Measurements from ENCODE around the gene EFCAB11. TPM values are rescaled to one million over a fixed set of nuclear protein-coding genes. Genes with fewer than 3 reads are reported as not detected.

EFCAB11 gene
- total RNA-seq, 1 donor from 2014 or later: not detected

DNA sequence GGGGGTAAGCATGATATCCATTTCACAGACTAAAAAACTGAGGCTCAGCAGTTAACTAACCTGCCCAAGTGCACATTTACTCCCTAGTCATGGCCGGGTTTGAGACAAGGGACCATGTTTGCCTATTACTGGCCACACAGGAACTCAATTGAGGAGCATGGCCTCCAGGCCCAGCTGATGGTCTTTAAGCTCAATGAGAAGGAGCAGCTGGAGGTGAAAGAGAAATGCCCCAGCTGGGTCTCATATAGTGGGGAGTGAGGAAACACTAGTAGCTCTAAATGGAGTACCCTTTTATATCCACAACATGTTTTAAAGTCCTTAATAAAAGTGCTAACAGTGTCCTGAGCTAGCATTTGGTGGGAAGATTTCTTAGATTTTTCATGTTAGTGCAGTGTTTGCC is 2.8 kb upstream of the EFCAB11 start:
- Histone ChIP-seq H3K4me1 (peaks cover 4 to 11% of the 10 kb centered on the region in 2 donors), H3K4me3 (no peak overlapping the region), H3K27ac (no peak overlapping the region), H3K36me3 (no peaks in the 10 kb centered on the region), H3K27me3 (no peaks in the 10 kb centered on the region), H3K9me3 (no peaks in the 10 kb centered on the region)
- TF ChIP-seq, protein P1, sequence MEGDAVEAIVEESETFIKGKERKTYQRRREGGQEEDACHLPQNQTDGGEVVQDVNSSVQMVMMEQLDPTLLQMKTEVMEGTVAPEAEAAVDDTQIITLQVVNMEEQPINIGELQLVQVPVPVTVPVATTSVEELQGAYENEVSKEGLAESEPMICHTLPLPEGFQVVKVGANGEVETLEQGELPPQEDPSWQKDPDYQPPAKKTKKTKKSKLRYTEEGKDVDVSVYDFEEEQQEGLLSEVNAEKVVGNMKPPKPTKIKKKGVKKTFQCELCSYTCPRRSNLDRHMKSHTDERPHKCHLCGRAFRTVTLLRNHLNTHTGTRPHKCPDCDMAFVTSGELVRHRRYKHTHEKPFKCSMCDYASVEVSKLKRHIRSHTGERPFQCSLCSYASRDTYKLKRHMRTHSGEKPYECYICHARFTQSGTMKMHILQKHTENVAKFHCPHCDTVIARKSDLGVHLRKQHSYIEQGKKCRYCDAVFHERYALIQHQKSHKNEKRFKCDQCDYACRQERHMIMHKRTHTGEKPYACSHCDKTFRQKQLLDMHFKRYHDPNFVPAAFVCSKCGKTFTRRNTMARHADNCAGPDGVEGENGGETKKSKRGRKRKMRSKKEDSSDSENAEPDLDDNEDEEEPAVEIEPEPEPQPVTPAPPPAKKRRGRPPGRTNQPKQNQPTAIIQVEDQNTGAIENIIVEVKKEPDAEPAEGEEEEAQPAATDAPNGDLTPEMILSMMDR (IDR thresholded peaks at IDR 0.05): no peak
- intact Hi-C loops (cut with DNase I): loop anchor here (2.0 to 10.0 kb wide), 6 partner anchors 297 to 1405 kb away; partner anchors contain the start of genes CALM1, PSMC1 and TTC8
- DNase-seq (ENCODE audit: low spot score in 2 of 2): no peak

DNA sequence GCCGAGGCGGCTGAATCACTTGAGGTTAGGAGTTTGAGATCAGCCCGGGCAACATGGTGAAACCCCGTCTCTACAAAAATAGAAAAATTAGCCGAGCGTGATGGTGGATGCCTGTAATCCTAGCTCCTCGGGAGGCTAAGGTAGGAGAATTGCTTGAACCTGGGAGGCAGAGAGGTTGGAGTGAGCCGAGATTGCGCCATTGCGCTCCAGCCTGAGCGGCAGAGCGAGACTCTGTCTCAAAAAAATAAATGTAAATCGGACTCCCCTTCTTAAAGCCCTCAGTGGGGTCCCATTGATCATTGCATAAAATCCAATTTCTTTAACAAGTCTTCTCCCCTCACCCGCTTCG is 2.1 kb upstream of the EFCAB11 start:
- Histone ChIP-seq H3K4me1 (peaks cover 4 to 11% of the 10 kb centered on the region in 2 donors), H3K36me3 (no peaks in the 10 kb centered on the region), H3K9me3 (no peaks in the 10 kb centered on the region), H3K27ac (peak overlapping the region; percentile 91 to 94), H3K27me3 (no peaks in the 10 kb centered on the region), H3K4me3 (peak overlapping the region; percentile 82 to 83)
- TF ChIP-seq, protein P1 (IDR thresholded peaks at IDR 0.05): no peak
- intact Hi-C loops (cut with DNase I): loop anchor here (2.0 to 10.0 kb wide), 6 partner anchors 298 to 1404 kb away; partner anchors contain the start of genes CALM1, PSMC1 and TTC8
- no peak for DNase-seq (ENCODE audit: low spot score in 2 of 2)

DNA sequence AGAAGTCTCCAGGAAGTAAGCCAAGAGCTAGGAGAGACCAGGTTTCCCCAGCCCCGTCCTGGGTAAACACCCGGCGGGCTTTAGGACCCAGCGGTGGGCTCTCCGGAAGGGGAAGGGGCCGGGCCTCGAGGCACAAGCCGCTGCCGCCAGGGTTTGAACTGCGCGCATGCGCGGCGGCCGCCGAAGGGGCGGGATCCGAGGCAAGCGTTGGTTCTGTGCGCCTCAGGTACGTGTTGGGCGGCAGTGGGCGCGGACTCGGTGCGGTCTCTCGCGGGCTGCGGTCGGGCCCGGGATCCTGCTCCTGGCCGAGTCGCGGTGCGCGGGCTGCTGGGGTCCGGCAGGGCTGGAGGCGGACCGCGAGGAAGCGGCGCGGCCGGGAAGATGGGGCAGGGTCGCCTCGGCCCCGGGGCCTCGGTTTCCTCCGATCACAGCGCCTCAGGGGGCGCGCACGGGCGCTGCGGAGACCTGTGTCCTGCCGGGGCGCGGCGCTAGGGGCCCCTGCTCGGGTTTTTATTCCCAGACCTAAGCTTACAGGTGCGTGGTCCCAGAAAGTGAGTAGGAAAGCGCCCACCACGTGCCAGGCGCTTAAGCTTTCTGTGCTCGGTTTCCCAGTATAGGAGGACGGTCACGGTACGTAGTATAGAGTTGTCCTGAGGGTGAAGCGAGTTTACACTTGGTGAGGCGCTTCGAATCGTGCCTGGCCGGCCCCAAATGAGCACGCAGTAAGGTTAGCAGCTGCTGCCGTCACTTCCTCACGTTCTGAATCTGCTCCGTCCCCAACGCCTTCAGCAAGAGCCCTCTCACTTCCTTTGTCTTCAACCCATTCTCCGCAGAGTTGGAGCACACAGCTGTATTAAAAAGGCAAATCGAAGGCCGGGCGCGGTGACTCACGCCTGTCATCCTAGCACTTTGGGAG is 1.5 kb upstream of the EFCAB11 start, which contains the start of gene TDP1:
Gene TDP1 (plus strand): TSS at position 183 of the 916 bp plus-strand sequence. CDS start 7,188 bp downstream, outside the sequence.
- TF ChIP-seq, protein P1 (IDR thresholded peaks at IDR 0.05): peak in 1 of 3 experiments; percentile 20
- Histone ChIP-seq H3K36me3 (no peaks in the 10 kb centered on the region), H3K4me3 (peak within 1 kb of the TSS; percentile 82 to 83), H3K27me3 (no peaks in the 10 kb centered on the region), H3K4me1 (peaks cover 4 to 11% of the 10 kb centered on the region in 2 donors), H3K27ac (peak within 1 kb of the TSS; percentile 91 to 94), H3K9me3 (no peaks in the 10 kb centered on the region)
- DNase-seq (ENCODE audit: low spot score in 2 of 2): peak; percentile 86 to 98
- intact Hi-C loops (cut with DNase I): loop anchor here (2.0 to 10.0 kb wide), 6 partner anchors 299 to 1404 kb away; partner anchors contain the start of genes CALM1, PSMC1 and TTC8

DNA sequence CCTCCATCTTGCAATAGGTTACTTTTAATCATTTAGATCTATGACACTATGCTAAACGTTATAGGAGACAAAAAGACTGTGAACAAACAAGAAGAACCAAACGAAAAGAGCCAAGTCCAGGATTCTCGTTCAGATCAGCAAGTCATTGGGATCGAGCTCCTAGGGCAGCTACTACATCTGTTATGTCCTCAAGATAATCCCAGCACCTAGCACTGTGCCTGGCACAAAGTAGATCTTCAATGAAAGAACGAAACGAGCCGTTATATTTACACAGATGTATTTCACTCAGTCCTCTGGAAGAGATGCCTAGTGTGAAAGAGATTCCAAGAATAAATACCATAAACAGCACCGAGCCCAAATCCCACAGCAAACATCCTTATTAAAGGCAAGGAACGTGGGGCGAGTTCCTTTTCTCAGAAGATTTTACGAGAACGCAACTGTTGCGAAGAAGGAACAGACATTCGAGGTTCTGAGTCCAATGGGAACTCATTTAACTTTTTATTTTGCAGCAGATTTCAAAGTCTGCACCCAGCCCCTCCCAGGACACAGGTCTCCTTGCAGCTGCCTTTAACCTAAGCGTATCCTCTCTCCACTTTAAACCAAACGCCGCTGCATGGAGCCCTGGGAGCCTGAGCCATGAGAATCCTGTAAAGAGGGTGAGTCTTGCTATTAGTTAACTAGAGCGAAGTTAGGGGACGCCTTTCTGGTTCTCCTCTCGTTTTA is 653 bp upstream of the EFCAB11 start:
- Histone ChIP-seq H3K27ac (peak overlapping the region; percentile 91 to 94), H3K36me3 (no peaks in the 10 kb centered on the region), H3K4me1 (peaks cover 4 to 11% of the 10 kb centered on the region in 2 donors), H3K27me3 (no peaks in the 10 kb centered on the region), H3K9me3 (no peaks in the 10 kb centered on the region), H3K4me3 (peak overlapping the region; percentile 82 to 83)
- DNase-seq (ENCODE audit: low spot score in 2 of 2): no peak
- intact Hi-C loops (cut with DNase I): loop anchor here (5.0 to 10.0 kb wide), 5 partner anchors 300 to 1403 kb away; partner anchors contain the start of genes CALM1 and PSMC1
- TF ChIP-seq, protein P1 (IDR thresholded peaks at IDR 0.05): no peak

DNA sequence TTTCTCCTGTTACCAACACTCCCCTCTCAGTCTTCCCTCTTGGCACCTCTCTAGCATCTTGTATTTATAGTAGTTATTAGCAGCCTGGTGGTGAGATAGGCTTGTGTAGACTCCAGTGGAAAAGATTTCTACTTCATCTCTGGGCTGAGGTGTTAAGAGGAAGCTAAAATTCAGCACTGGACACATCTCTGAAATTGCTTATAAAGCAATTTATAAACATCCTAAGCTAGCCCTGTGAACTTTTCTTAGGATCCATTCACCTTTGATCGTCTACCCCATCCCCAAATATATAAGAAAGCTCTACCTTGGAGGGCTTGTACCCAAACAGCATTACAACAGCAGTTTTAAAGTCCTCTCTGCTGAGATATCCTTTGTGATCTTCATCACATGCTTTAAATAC is 928 bp downstream of the EFCAB11 start:
- H3K27me3 ChIP-seq: no peaks in the 10 kb centered on the region
- no peaks in the 10 kb centered on the region for H3K9me3 ChIP-seq
- no peak for DNase-seq (ENCODE audit: low spot score in 2 of 2)
- no peaks in the 10 kb centered on the region for H3K36me3 ChIP-seq
- H3K4me1 ChIP-seq: peaks cover 4 to 11% of the 10 kb centered on the region in 2 donors
- TF ChIP-seq, protein P1 (IDR thresholded peaks at IDR 0.05): no peak
- no peak overlapping the region for H3K4me3 ChIP-seq
- intact Hi-C loops (cut with DNase I): loop anchor here (10.0 kb wide), 3 partner anchors 301 to 801 kb away; partner anchors contain the start of genes CALM1 and PSMC1
- no peak overlapping the region for H3K27ac ChIP-seq

Measured in ascending aorta (tissue), 2 donors.